K562 (cell line): ENCODE data around the gene SLC4A1. TPM values are rescaled to one million over a fixed set of nuclear protein-coding genes. Genes with fewer than 3 reads are reported as not detected.

Source experiments
- BRF2 ChIP-seq: IDR thresholded peaks from 3 replicates; pipeline ENCODE4 v1.6.1; 2011; ENCODE audit warnings: borderline replicate concordance, mild to moderate bottlenecking; ENCODE audit not compliant: insufficient read length, insufficient read depth
- CBFA2T3 ChIP-seq: fragments of 450-650 bp; IDR thresholded peaks from 2 replicates; pipeline ENCODE4 v1.6.1; 2017
- CREM ChIP-seq: IDR thresholded peaks from 2 replicates; pipeline ENCODE4 v1.6.1; 2014; ENCODE audit warnings: antibody characterized with exemption, low read depth
- ERF ChIP-seq: fragments of 450-650 bp; formaldehyde crosslinking; IDR thresholded peaks from 2 replicates; pipeline ENCODE4 v1.4.0; 2020; ENCODE audit warnings: mild to moderate bottlenecking, mixed read lengths
- FOSL1 ChIP-seq: fragments of 200-800 bp; sonication (Bioruptor generic); conservative IDR thresholded peaks from 2 replicates; pipeline ENCODE4 v1.6.1; 2016; ENCODE audit warnings: missing genetic modification characterization, missing compliant biosample characterization
- FOXA3 ChIP-seq, 2 experiments: fragments of 450-650 bp in 1 of 2; sonication (generic) in 1 of 2; formaldehyde crosslinking; IDR thresholded peaks in 1 of 2; conservative IDR thresholded peaks in 1 of 2; 2 replicates each; pipeline versions ENCODE4 v1.4.0 to v1.8.0; 2020 to 2022; ENCODE audit warnings: mild to moderate bottlenecking in 2 of 2, missing genetic modification reagents in 1 of 2
- HMG20A ChIP-seq: fragments of 450-650 bp; formaldehyde crosslinking; conservative IDR thresholded peaks from 2 replicates; pipeline ENCODE4 v1.4.0; 2020; ENCODE audit warnings: mild to moderate bottlenecking, mixed read lengths
- IFI16 ChIP-seq: fragments of 250-450 bp; sonication (Bioruptor Pico); IDR thresholded peaks from 2 replicates; pipeline ENCODE4 v2.1.2; 2022; ENCODE audit warnings: mild to moderate bottlenecking, inconsistent platforms
- IRF2 ChIP-seq: sonication (generic); formaldehyde crosslinking; IDR thresholded peaks from 2 replicates; pipeline ENCODE4 v1.8.1; 2022; ENCODE audit warnings: mild to moderate bottlenecking, missing genetic modification reagents
- MEF2D ChIP-seq: conservative IDR thresholded peaks from 2 replicates; pipeline ENCODE4 v1.6.1; 2016; ENCODE audit warnings: low read depth, missing genetic modification characterization, missing compliant biosample characterization
- MIER1 ChIP-seq: fragments of 450-650 bp; IDR thresholded peaks from 2 replicates; pipeline ENCODE4 v1.6.1; 2016; ENCODE audit warnings: antibody characterized with exemption, mild to moderate bottlenecking, low read depth
- NCOA4 ChIP-seq: fragments of 450-650 bp; IDR thresholded peaks from 2 replicates; pipeline ENCODE4 v1.6.1; 2018; ENCODE audit warnings: mild to moderate bottlenecking; ENCODE audit not compliant: partially characterized antibody
- NR0B1 ChIP-seq: fragments of 450-650 bp; IDR thresholded peaks from one replicate; pipeline ENCODE4 v1.6.1; 2018; ENCODE audit warnings: mild to moderate bottlenecking, moderate library complexity; ENCODE audit not compliant: partially characterized antibody
- NR4A1 ChIP-seq, 2 experiments: fragments of 250-450 bp in 1 of 2; fragments of 450-650 bp in 1 of 2; sonication (Bioruptor Pico) in 1 of 2; IDR thresholded peaks; 2 replicates each; pipeline versions ENCODE4 v1.4.0 to v1.6.1; 2016 to 2020; ENCODE audit warnings: mild to moderate bottlenecking in 2 of 2, missing compliant biosample characterization in 1 of 2, missing genetic modification characterization in 1 of 2, moderate library complexity in 1 of 2
- PURB ChIP-seq: sonication (generic); formaldehyde crosslinking; IDR thresholded peaks from 2 replicates; pipeline ENCODE4 v1.9.0; 2021; ENCODE audit warnings: low read depth, mild to moderate bottlenecking, missing genetic modification reagents
- TAF7 ChIP-seq: fragments of 450-650 bp; IDR thresholded peaks from 2 replicates; pipeline ENCODE4 v1.6.1; 2016; ENCODE audit warnings: missing genetic modification characterization, missing compliant biosample characterization
- ZC3H11A ChIP-seq: IDR thresholded peaks from 2 replicates; pipeline ENCODE4 v1.6.1; 2012; ENCODE audit warnings: low read depth, low read length, improper control_type of control experiment
- ZNF212 ChIP-seq: fragments of 450-650 bp; formaldehyde crosslinking; IDR thresholded peaks from 2 replicates; pipeline ENCODE4 v1.4.0; 2020; ENCODE audit warnings: mild to moderate bottlenecking
- ZNF707 ChIP-seq: fragments of 250-450 bp; sonication (Bioruptor Pico); conservative IDR thresholded peaks from 2 replicates; pipeline ENCODE4 v1.8.0; 2022; ENCODE audit warnings: inconsistent platforms, mild to moderate bottlenecking, moderate library complexity
- polyA plus RNA-seq, 8 experiments: library from polyadenylated mRNA; depleted of rRNA in 4 of 8; stranded (reverse) in 5 of 8; unstranded in 3 of 8; fragments of >200 nt; fragmentation: Nextera tagmentation in 2 of 8; fragmentation: Illumina TruSeq in 1 of 8; extraction: Ambion mirVana in 2 of 8; extraction: Trizol in 1 of 8; gene quantifications; 2 replicates each; pipeline versions ENCODE4 v1.2.1 to v1.2.3, GENCODE V29; 2011 to 2014; ENCODE audit warnings: inconsistent platforms in 1 of 8, missing spikeins in 1 of 8
- total RNA-seq, 7 experiments: library from RNA; depleted of rRNA in 6 of 7; stranded (reverse); fragments of >200 nt in 6 of 7; fragmentation: Illumina TruSeq in 2 of 7; extraction: Trizol in 2 of 7; gene quantifications; 2 replicates each; pipeline versions ENCODE4 v1.2.1 to v1.2.3, GENCODE V29; 2011 to 2021; ENCODE audit warnings: low replicate concordance in 1 of 7
- TF ChIP-seq, protein P1 (sequence below): sonication (generic); formaldehyde crosslinking; IDR thresholded peaks from 2 replicates; pipeline ENCODE4 v1.9.0; 2022; ENCODE audit warnings: mild to moderate bottlenecking, missing genetic modification reagents
- TF ChIP-seq, protein P2 (sequence below): fragments of 450-650 bp; conservative IDR thresholded peaks from 2 replicates; pipeline ENCODE4 v1.6.1; 2016; ENCODE audit warnings: missing genetic modification characterization, low read depth, mild to moderate bottlenecking, missing compliant biosample characterization, moderate library complexity
- TF ChIP-seq, protein P3 (sequence below): fragments of 250-450 bp; sonication (Bioruptor Pico); IDR thresholded peaks from 2 replicates; pipeline ENCODE4 v1.4.0; 2020; ENCODE audit warnings: borderline replicate concordance

The SLC4A1 gene
- total and polyA plus RNA-seq, 9 of the 15 experiments (the other 6 are each of a cell fraction or from before 2014, with no cell fraction given) = 0.14 to 1.00 (median 0.53) TPM

- TF ChIP-seq FOXA3 (CRISPR knock-in tag; conservative IDR thresholded peaks at IDR 0.05 in 1 of 2, IDR thresholded peaks at IDR 0.05 in 1 of 2) = no peak
- no peak for TF ChIP-seq NR4A1 (CRISPR knock-in tag; IDR thresholded peaks at IDR 0.05)
- no peak for TF ChIP-seq NR4A1 (tag; IDR thresholded peaks at IDR 0.05)
- TF ChIP-seq MIER1 = no peak
- 0 out of 2 replicates have a peak, but pooled peaks have one; percentile 24 for TF ChIP-seq FOSL1 (tag)
- no peak for TF ChIP-seq ZNF212 (CRISPR knock-in tag)
- 0 out of 2 replicates have a peak, but pooled peaks have one; percentile 37 for TF ChIP-seq CREM
- no peak for TF ChIP-seq TAF7
- no peak for TF ChIP-seq ERF (CRISPR knock-in tag)
- TF ChIP-seq IRF2 (CRISPR knock-in tag) = no peak
- TF ChIP-seq, protein P1, sequence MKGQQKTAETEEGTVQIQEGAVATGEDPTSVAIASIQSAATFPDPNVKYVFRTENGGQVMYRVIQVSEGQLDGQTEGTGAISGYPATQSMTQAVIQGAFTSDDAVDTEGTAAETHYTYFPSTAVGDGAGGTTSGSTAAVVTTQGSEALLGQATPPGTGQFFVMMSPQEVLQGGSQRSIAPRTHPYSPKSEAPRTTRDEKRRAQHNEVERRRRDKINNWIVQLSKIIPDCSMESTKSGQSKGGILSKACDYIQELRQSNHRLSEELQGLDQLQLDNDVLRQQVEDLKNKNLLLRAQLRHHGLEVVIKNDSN (CRISPR knock-in tag) = no peak
- no peak for TF ChIP-seq HMG20A (CRISPR knock-in tag)
- no peak for TF ChIP-seq NCOA4
- TF ChIP-seq, protein P2, sequence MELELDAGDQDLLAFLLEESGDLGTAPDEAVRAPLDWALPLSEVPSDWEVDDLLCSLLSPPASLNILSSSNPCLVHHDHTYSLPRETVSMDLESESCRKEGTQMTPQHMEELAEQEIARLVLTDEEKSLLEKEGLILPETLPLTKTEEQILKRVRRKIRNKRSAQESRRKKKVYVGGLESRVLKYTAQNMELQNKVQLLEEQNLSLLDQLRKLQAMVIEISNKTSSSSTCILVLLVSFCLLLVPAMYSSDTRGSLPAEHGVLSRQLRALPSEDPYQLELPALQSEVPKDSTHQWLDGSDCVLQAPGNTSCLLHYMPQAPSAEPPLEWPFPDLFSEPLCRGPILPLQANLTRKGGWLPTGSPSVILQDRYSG (tag) = no peak
- TF ChIP-seq IFI16 (CRISPR knock-in tag) = no peak
- TF ChIP-seq ZC3H11A = no peak
- no peak for TF ChIP-seq PURB (CRISPR knock-in tag)
- TF ChIP-seq BRF2 = no peak
- TF ChIP-seq ZNF707 (CRISPR knock-in tag) = no peak
- no peak for TF ChIP-seq MEF2D (tag)
- no peak for TF ChIP-seq CBFA2T3
- TF ChIP-seq, protein P3, sequence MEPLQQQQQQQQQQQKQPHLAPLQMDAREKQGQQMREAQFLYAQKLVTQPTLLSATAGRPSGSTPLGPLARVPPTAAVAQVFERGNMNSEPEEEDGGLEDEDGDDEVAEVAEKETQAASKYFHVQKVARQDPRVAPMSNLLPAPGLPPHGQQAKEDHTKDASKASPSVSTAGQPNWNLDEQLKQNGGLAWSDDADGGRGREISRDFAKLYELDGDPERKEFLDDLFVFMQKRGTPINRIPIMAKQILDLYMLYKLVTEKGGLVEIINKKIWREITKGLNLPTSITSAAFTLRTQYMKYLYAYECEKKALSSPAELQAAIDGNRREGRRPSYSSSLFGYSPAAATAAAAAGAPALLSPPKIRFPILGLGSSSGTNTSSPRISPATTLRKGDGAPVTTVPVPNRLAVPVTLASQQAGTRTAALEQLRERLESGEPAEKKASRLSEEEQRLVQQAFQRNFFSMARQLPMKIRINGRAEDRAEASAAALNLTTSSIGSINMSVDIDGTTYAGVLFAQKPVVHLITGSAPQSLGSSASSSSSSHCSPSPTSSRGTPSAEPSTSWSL (CRISPR knock-in tag) = no peak
- no peak for TF ChIP-seq NR0B1
Measured at GRCh38 chr17:44218344-44219107, 49.4 kb downstream of the SLC4A1 start (continued).
